Karpas-422 (cell line): ENCODE data around the gene NFKBIZ. TPM values are rescaled to one million over a fixed set of nuclear protein-coding genes. Genes with fewer than 3 reads are reported as not detected.

ENCODE experiments used
- DNase-seq: peaks from one replicate; pipeline ENCODE4 v3.0.0-alpha.2; 2015
- H2AFZ ChIP-seq: fragments of 200-600 bp; sonication (generic); 2 replicates; pipeline ENCODE4 v1.6.1; 2014; ENCODE audit warnings: antibody characterized with exemption, low read length, mixed read lengths
- H3K27ac ChIP-seq: fragments of 200-600 bp; sonication (generic); 2 replicates; pipeline ENCODE4 v1.5.1; 2014; ENCODE audit warnings: mild to moderate bottlenecking, low read length, moderate library complexity
- H3K27me3 ChIP-seq: fragments of 200-600 bp; sonication (generic); 2 replicates; pipeline ENCODE4 v1.6.1; 2014; ENCODE audit warnings: low read length, mixed read lengths
- H3K36me3 ChIP-seq: fragments of 200-600 bp; sonication (generic); 2 replicates; pipeline ENCODE4 v1.6.1; 2014; ENCODE audit warnings: low read length, mixed read lengths; ENCODE audit not compliant: insufficient read depth
- H3K4me1 ChIP-seq: fragments of 200-600 bp; sonication (generic); 2 replicates; pipeline ENCODE4 v1.6.1; 2014; ENCODE audit warnings: mild to moderate bottlenecking, low read length, mixed read lengths
- H3K4me2 ChIP-seq: fragments of 200-600 bp; sonication (generic); 2 replicates; pipeline ENCODE4 v1.6.1; 2014; ENCODE audit warnings: low read length, low read depth, mild to moderate bottlenecking; ENCODE audit not compliant: poor library complexity, severe bottlenecking
- H3K4me3 ChIP-seq: fragments of 200-600 bp; sonication (generic); 2 replicates; pipeline ENCODE4 v1.5.1; 2014; ENCODE audit warnings: mild to moderate bottlenecking, antibody characterized with exemption, low read length, mixed read lengths
- H3K79me2 ChIP-seq: fragments of 200-600 bp; sonication (generic); 2 replicates; pipeline ENCODE4 v1.6.1; 2014; ENCODE audit warnings: mild to moderate bottlenecking, low read length, mixed read lengths
- H3K9ac ChIP-seq: fragments of 200-600 bp; sonication (generic); 2 replicates; pipeline ENCODE4 v1.6.0; 2014; ENCODE audit warnings: low read length
- H3K9me2 ChIP-seq: fragments of 200-600 bp; sonication (generic), shearing (Covaris generic); replicated peaks from 2 replicates; pipeline ENCODE4 v1.6.0; 2014; ENCODE audit warnings: mild to moderate bottlenecking, low read length, moderate library complexity; ENCODE audit not compliant: insufficient read depth
- H3K9me3 ChIP-seq: fragments of 300-700, 200-600 bp; sonication (generic); 2 replicates; pipeline ENCODE4 v1.6.1; 2014; ENCODE audit warnings: low read length, mixed read lengths
- H4K20me1 ChIP-seq: fragments of 200-600 bp; sonication (generic); 2 replicates; pipeline ENCODE4 v1.6.1; 2014; ENCODE audit warnings: mild to moderate bottlenecking, antibody characterized with exemption, low read length, low read depth; ENCODE audit not compliant: insufficient read depth
- total RNA-seq: library from RNA; depleted of rRNA; stranded (reverse); fragments of >200 nt; shearing (Covaris generic); gene quantifications from 2 replicates; pipeline ENCODE4 v1.2.3, GENCODE V29; 2014; ENCODE audit warnings: low replicate concordance

NFKBIZ gene
- total RNA-seq, 1 experiment from 2014 or later: 6.3 TPM

DNA sequence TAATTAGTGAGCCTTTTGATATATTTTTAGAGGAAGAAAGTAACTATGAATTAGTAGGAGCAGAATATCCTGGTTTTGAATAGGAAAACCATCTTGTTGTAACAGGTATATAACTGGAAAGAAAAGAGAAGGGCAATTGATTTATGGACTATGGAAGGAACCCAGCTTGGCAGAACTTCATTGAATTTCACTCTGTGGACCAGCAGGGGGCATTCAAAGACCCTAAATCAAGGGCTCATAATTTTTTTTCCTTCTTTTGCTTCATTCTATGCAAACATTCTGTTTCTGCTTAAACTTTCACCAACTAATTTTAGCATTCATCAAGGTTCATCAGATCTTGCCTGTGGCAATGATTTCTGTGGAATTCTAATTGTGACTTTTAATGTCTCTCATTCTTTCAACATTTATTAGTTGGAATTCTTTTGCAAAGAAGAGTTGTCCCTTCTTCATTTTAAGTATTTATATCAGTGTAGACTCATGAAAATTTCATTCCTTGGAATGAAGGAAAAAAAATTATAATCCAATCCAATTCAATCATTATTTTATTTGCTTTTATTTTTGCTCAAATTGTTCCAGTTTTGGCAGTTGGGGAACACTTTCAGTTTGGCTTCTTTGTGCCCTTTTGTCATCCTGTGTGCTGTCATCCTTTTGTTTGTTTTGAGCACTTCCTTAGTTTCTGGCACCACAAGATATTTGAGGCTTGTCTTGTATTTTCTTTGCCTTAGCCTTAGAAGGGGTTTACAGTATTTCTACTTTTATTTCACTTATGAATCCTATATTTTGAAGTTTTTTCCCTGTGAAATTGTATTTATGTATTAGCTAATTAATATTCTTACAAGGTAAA, 39.9 kb upstream of the NFKBIZ start:
- H3K9ac ChIP-seq: no peak overlapping the region
- peaks cover 11% of the 10 kb centered on the region; the same call in 1 of the 2 replicates for H3K36me3 ChIP-seq
- H3K79me2 ChIP-seq: peaks cover 10% of the 10 kb centered on the region; the same call in 1 of the 2 replicates
- H4K20me1 ChIP-seq: no peaks in the 10 kb centered on the region
- H3K9me2 ChIP-seq: no peaks in the 10 kb centered on the region
- peaks cover 21% of the 10 kb centered on the region for H3K4me1 ChIP-seq
- no peak overlapping the region for H3K4me2 ChIP-seq
- H2AFZ ChIP-seq: no peak overlapping the region
- H3K4me3 ChIP-seq: no peak overlapping the region
- H3K27ac ChIP-seq: no peak overlapping the region
- no peaks in the 10 kb centered on the region for H3K9me3 ChIP-seq
- DNase-seq: peak; percentile 82
- H3K27me3 ChIP-seq: no peaks in the 10 kb centered on the region

- no peak overlapping the region for H3K4me2 ChIP-seq
- 0 out of 2 replicates have a peak, but pooled peaks cover 6% of the 10 kb centered on the region for H3K79me2 ChIP-seq
- H3K36me3 ChIP-seq: peaks cover 8% of the 10 kb centered on the region; the same call in 1 of the 2 replicates
- no peaks in the 10 kb centered on the region for H3K27me3 ChIP-seq
- no peaks in the 10 kb centered on the region for H3K9me2 ChIP-seq
- peaks cover 21% of the 10 kb centered on the region for H3K4me1 ChIP-seq
- H3K9ac ChIP-seq: no peak overlapping the region
- H3K4me3 ChIP-seq: no peak overlapping the region
- H3K27ac ChIP-seq: no peak overlapping the region
- H3K9me3 ChIP-seq: no peaks in the 10 kb centered on the region
- DNase-seq: no peak
- no peaks in the 10 kb centered on the region for H4K20me1 ChIP-seq
- H2AFZ ChIP-seq: no peak overlapping the region
Observed at GRCh38 chr3:101810022-101810418, 39.3 kb upstream of the NFKBIZ start.

DNA sequence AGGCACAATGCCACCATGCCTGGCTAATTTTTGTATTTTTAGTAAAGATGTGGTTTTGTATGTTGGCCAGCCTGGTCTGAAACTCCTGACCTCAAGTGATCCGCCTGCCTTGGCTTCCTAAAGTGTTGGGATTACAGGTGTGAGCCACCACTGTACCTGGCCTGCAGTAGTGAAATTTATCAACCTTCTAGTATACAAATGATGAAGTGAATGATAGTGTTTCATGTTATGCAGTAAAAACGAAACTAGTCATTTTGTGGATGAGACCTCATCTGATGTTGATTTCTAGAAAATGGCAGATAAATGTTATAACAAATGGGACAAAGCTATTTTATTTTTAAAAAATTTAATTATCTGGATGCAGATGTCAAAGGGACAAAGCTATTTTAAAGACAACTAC, 37.4 kb upstream of the NFKBIZ start:
- no peak for DNase-seq

GRCh38 chr3:101812895-101813294, 36.4 kb upstream of the NFKBIZ start:
- H3K9me2 ChIP-seq: no peaks in the 10 kb centered on the region
- H3K4me3 ChIP-seq: no peak overlapping the region
- no peak overlapping the region for H2AFZ ChIP-seq
- H3K79me2 ChIP-seq: no peaks in the 10 kb centered on the region
- no peaks in the 10 kb centered on the region for H3K27me3 ChIP-seq
- no peak for DNase-seq
- H3K27ac ChIP-seq: no peak overlapping the region
- no peaks in the 10 kb centered on the region for H4K20me1 ChIP-seq
- H3K36me3 ChIP-seq: 0 out of 2 replicates have a peak, but pooled peaks cover 8% of the 10 kb centered on the region
- H3K9me3 ChIP-seq: no peaks in the 10 kb centered on the region
- H3K4me1 ChIP-seq: peaks cover 15% of the 10 kb centered on the region
- no peak overlapping the region for H3K4me2 ChIP-seq
- H3K9ac ChIP-seq: no peak overlapping the region

More for the DNA sequence above, 37.4 kb upstream of the NFKBIZ start:
- no peak overlapping the region for H2AFZ ChIP-seq
- H3K9me3 ChIP-seq: no peaks in the 10 kb centered on the region
- H3K36me3 ChIP-seq: 0 out of 2 replicates have a peak, but pooled peaks cover 2% of the 10 kb centered on the region
- H3K27me3 ChIP-seq: no peaks in the 10 kb centered on the region
- no peak overlapping the region for H3K4me3 ChIP-seq
- no peaks in the 10 kb centered on the region for H4K20me1 ChIP-seq
- H3K27ac ChIP-seq: no peak overlapping the region
- H3K79me2 ChIP-seq: no peaks in the 10 kb centered on the region
- H3K4me1 ChIP-seq: peaks cover 21% of the 10 kb centered on the region
- H3K9me2 ChIP-seq: no peaks in the 10 kb centered on the region
- no peak overlapping the region for H3K9ac ChIP-seq
- H3K4me2 ChIP-seq: no peak overlapping the region

GRCh38 chr3:101813817-101814440, 35.4 kb upstream of the NFKBIZ start:
- no peak overlapping the region for H2AFZ ChIP-seq
- H3K9me2 ChIP-seq: no peaks in the 10 kb centered on the region
- H3K27me3 ChIP-seq: no peaks in the 10 kb centered on the region
- no peaks in the 10 kb centered on the region for H3K79me2 ChIP-seq
- H3K9ac ChIP-seq: no peak overlapping the region
- peak; percentile 70 for DNase-seq
- no peak overlapping the region for H3K27ac ChIP-seq
- no peaks in the 10 kb centered on the region for H3K9me3 ChIP-seq
- H3K4me2 ChIP-seq: no peak overlapping the region
- no peak overlapping the region for H3K4me3 ChIP-seq
- H3K4me1 ChIP-seq: peaks cover 7% of the 10 kb centered on the region
- 0 out of 2 replicates have a peak, but pooled peaks cover 8% of the 10 kb centered on the region for H3K36me3 ChIP-seq
- no peaks in the 10 kb centered on the region for H4K20me1 ChIP-seq

DNA sequence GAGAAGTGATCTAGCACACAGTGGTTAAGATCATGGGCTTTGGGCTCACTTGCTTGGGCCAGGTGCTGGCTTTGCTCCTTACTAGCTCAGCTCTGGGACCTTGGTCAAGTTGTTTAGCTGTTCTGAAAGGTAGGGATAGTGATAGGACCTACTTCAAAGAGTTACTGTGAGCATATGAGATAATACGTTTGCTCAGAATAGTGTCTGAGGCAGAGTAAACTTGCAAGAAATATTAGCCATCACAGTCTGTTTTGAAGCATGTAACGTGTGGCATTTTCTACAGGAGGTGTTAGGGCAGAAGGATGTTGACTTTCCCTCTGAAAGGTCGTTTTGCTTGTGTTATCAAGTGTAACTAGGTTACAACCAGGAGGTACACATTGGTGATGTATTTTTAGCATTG, 34.5 kb upstream of the NFKBIZ start:
- H3K4me1 ChIP-seq: no peaks in the 10 kb centered on the region; the same call in 1 of the 2 replicates
- H3K27ac ChIP-seq: no peak overlapping the region
- no peak overlapping the region for H3K9ac ChIP-seq
- H3K9me3 ChIP-seq: no peaks in the 10 kb centered on the region
- no peak overlapping the region for H2AFZ ChIP-seq
- H3K79me2 ChIP-seq: no peaks in the 10 kb centered on the region
- no peak overlapping the region for H3K4me2 ChIP-seq
- H3K4me3 ChIP-seq: no peak overlapping the region
- H4K20me1 ChIP-seq: no peaks in the 10 kb centered on the region
- no peak for DNase-seq
- H3K9me2 ChIP-seq: no peaks in the 10 kb centered on the region
- no peaks in the 10 kb centered on the region for H3K27me3 ChIP-seq
- H3K36me3 ChIP-seq: 0 out of 2 replicates have a peak, but pooled peaks cover 8% of the 10 kb centered on the region

- no peak overlapping the region for H3K4me2 ChIP-seq
- no peaks in the 10 kb centered on the region for H3K9me2 ChIP-seq
Observed at GRCh38 chr3:101816215-101817149, 32.8 kb upstream of the NFKBIZ start.

More at GRCh38 chr3:101816215-101817149, 32.8 kb upstream of the NFKBIZ start:
- Histone ChIP-seq H3K9me3 (no peaks in the 10 kb centered on the region), H3K36me3 (peaks cover 10% of the 10 kb centered on the region; the same call in 1 of the 2 replicates), H3K4me3 (no peak overlapping the region), H3K79me2 (no peaks in the 10 kb centered on the region), H3K27ac (no peak overlapping the region), H3K9ac (no peak overlapping the region), H2AFZ (no peak overlapping the region), H3K27me3 (no peaks in the 10 kb centered on the region), H3K4me1 (no peaks in the 10 kb centered on the region), H4K20me1 (no peaks in the 10 kb centered on the region)
- no peak for DNase-seq
